ENCODE results near the gene CSRP1. TPM values are rescaled to one million over a fixed set of nuclear protein-coding genes. Genes with fewer than 3 reads are reported as not detected.

CSRP1 gene
- total RNA-seq, 1 experiment from 2014 or later: 94.4 TPM

DNA sequence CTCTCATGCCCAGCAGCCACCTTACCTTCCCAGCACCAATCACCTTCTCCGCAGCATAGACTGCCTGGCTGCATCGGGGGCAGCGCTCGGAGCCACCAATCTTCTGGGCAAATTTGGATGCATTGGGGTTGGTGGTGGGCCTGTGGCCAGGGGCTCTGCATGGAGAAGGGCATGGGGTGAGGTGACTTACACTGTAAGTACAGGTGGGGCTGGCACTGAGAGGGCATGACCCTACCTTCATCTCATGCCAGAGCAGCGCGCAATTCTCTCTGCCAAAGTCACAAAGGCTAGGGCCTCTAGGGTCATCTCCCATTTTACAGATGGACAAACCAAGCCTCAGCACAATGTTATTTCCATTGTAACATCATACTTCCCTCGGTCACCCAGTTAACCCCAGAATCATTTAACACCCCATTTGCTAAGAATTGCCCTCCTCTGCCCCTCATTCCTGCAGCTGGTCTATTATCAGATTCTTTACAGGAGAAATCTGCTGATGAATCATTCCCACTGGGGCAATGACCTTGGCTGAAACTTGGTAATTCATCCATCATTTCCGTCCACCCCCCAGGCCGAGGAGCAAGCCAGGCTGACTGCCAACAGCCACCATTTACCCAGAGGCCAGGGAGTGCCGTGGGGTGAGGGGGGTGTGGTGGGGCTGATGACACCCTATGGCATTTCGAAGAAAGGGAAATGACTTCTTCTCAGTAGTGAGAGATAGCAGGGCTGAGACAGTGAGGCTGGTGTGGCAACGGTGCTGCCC is 17.9 kb downstream of the CSRP1 start:
- Histone ChIP-seq H3K36me3 (ENCODE audit: control insufficient read depth, insufficient read depth, low read length) (peaks cover 2% of the 10 kb centered on the region; the same call in 1 of the 2 replicates), H3K9me3 (ENCODE audit: control insufficient read depth, insufficient read depth, low read depth, low read length) (no peaks in the 10 kb centered on the region), H3K27me3 (ENCODE audit: control insufficient read depth, insufficient read depth, low read length) (no peaks in the 10 kb centered on the region), H3K4me3 (ENCODE audit: low read depth in 2 of 2, low read length in 2 of 2) (no peak overlapping the region), H3K4me1 (ENCODE audit: control insufficient read depth, insufficient read depth, low read length) (no peaks in the 10 kb centered on the region), H3K27ac (ENCODE audit: low read length) (no peak overlapping the region)
- TF ChIP-seq, protein P1, sequence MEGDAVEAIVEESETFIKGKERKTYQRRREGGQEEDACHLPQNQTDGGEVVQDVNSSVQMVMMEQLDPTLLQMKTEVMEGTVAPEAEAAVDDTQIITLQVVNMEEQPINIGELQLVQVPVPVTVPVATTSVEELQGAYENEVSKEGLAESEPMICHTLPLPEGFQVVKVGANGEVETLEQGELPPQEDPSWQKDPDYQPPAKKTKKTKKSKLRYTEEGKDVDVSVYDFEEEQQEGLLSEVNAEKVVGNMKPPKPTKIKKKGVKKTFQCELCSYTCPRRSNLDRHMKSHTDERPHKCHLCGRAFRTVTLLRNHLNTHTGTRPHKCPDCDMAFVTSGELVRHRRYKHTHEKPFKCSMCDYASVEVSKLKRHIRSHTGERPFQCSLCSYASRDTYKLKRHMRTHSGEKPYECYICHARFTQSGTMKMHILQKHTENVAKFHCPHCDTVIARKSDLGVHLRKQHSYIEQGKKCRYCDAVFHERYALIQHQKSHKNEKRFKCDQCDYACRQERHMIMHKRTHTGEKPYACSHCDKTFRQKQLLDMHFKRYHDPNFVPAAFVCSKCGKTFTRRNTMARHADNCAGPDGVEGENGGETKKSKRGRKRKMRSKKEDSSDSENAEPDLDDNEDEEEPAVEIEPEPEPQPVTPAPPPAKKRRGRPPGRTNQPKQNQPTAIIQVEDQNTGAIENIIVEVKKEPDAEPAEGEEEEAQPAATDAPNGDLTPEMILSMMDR (IDR thresholded peaks at IDR 0.05): no peak
- no peak for TF ChIP-seq TCF7L2 (IDR thresholded peaks at IDR 0.05; ENCODE audit: low read depth, low read length)
- no peak for TF ChIP-seq POLR2AphosphoS5 (IDR thresholded peaks at IDR 0.05; ENCODE audit: low read depth, low read length)
- no peak for TF ChIP-seq SIN3A (IDR thresholded peaks at IDR 0.05; ENCODE audit: borderline replicate concordance, insufficient read depth, low read depth, low read length)
- TF ChIP-seq, protein P2, sequence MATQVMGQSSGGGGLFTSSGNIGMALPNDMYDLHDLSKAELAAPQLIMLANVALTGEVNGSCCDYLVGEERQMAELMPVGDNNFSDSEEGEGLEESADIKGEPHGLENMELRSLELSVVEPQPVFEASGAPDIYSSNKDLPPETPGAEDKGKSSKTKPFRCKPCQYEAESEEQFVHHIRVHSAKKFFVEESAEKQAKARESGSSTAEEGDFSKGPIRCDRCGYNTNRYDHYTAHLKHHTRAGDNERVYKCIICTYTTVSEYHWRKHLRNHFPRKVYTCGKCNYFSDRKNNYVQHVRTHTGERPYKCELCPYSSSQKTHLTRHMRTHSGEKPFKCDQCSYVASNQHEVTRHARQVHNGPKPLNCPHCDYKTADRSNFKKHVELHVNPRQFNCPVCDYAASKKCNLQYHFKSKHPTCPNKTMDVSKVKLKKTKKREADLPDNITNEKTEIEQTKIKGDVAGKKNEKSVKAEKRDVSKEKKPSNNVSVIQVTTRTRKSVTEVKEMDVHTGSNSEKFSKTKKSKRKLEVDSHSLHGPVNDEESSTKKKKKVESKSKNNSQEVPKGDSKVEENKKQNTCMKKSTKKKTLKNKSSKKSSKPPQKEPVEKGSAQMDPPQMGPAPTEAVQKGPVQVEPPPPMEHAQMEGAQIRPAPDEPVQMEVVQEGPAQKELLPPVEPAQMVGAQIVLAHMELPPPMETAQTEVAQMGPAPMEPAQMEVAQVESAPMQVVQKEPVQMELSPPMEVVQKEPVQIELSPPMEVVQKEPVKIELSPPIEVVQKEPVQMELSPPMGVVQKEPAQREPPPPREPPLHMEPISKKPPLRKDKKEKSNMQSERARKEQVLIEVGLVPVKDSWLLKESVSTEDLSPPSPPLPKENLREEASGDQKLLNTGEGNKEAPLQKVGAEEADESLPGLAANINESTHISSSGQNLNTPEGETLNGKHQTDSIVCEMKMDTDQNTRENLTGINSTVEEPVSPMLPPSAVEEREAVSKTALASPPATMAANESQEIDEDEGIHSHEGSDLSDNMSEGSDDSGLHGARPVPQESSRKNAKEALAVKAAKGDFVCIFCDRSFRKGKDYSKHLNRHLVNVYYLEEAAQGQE (IDR thresholded peaks at IDR 0.05; ENCODE audit: insufficient read depth in 1 of 2, low read depth in 2 of 2, low read length in 1 of 2): no peak
- no TSS peak for BruUV-seq (replicated peaks)
- in situ Hi-C loops (cut with HindIII; ENCODE audit: low pct_unique_long_range_greater_than_20kb, low sequenced_read_pairs) (no loop called here), intact Hi-C loops (cut with micrococcal nuclease; ENCODE audit: unreplicated experiment) (no loop called here)
- ChIA-PET POLR2A (interaction anchor here (0.6 kb wide), 1 partner anchor 351 kb away, joined by 3 read pairs; no protein-coding TSS in a partner anchor), CTCF (interaction anchor here (3.1 kb wide), 1 partner anchor 23 kb away, joined by 25 read pairs; no protein-coding TSS in a partner anchor)
- DNase-seq (ENCODE audit: low read depth, low spot score): no peak
- peak; percentile 49; the same call in 1 of the 2 replicates for ATAC-seq

DNA sequence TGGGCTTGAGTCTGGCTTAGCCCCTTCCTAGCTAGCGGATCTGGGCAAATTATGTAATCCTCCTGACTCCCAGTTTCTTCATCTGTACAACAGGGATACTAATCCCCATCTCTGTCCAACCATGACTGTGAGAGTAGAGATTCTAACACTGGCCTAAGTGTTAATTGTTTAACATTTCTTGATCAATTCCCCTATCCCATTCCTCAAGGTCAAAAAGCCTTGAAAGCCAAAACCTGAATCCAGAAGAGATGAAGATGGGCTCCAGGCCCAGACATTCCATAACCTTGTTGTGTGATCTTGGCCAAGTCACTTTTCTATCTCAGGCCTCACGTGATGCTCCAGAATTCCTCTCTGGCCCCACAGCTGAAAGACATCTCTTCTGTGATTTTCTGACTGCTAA is 19.2 kb downstream of the CSRP1 start:
- no TSS peak for BruUV-seq (replicated peaks)
- in situ Hi-C loops (cut with HindIII; ENCODE audit: low pct_unique_long_range_greater_than_20kb, low sequenced_read_pairs): no loop called here
- peaks cover 2% of the 10 kb centered on the region; the same call in 1 of the 2 replicates for H3K36me3 ChIP-seq (ENCODE audit: control insufficient read depth, insufficient read depth, low read length)

More for the DNA sequence above, 19.2 kb downstream of the CSRP1 start:
- TF ChIP-seq POLR2AphosphoS5 (IDR thresholded peaks at IDR 0.05; ENCODE audit: low read depth, low read length) (no peak), TCF7L2 (IDR thresholded peaks at IDR 0.05; ENCODE audit: low read depth, low read length) (no peak), SIN3A (IDR thresholded peaks at IDR 0.05; ENCODE audit: borderline replicate concordance, insufficient read depth, low read depth, low read length) (no peak)
- TF ChIP-seq, protein P2 (IDR thresholded peaks at IDR 0.05; ENCODE audit: insufficient read depth in 1 of 2, low read depth in 2 of 2, low read length in 1 of 2): no peak
- TF ChIP-seq, protein P1 (IDR thresholded peaks at IDR 0.05): no peak
- no peaks in the 10 kb centered on the region for H3K4me1 ChIP-seq (ENCODE audit: control insufficient read depth, insufficient read depth, low read length)
- intact Hi-C loops (cut with micrococcal nuclease; ENCODE audit: unreplicated experiment): no loop called here
- no peak overlapping the region for H3K4me3 ChIP-seq (ENCODE audit: low read depth in 2 of 2, low read length in 2 of 2)
- CTCF ChIA-PET: interaction anchor here (1.1 kb wide), 1 partner anchor 52 kb away, joined by 3 read pairs; no protein-coding TSS in a partner anchor
- POLR2A ChIA-PET: no interaction called here
- no peak for DNase-seq (ENCODE audit: low read depth, low spot score)
- H3K27ac ChIP-seq (ENCODE audit: low read length): no peak overlapping the region
- no peak for ATAC-seq
- no peaks in the 10 kb centered on the region for H3K27me3 ChIP-seq (ENCODE audit: control insufficient read depth, insufficient read depth, low read length)
- H3K9me3 ChIP-seq (ENCODE audit: control insufficient read depth, insufficient read depth, low read depth, low read length): no peaks in the 10 kb centered on the region

All from Panc1 (cell line).